ENCODE results near the gene ZSWIM2. TPM values are rescaled to one million over a fixed set of nuclear protein-coding genes. Genes with fewer than 3 reads are reported as not detected.
"Not testable (repeated sequence)": the region's sequence is repeated elsewhere in the genome, so short reads cannot be mapped to it uniquely, and the experiment has no call there.

ZSWIM2 gene
- total and polyA plus RNA-seq, 2 of the 4 experiments (the other 2 are of a cell fraction) = 0.09 TPM; not detected in 1

GRCh38 chr2:186811760-186812159 lies 37.2 kb downstream of the ZSWIM2 start:
- CTCF ChIA-PET; H3K9me1 ChIP-seq (ENCODE audit: insufficient read depth, low read length); H3K23ac ChIP-seq (ENCODE audit: low read depth, low read length); H3K4me3 ChIP-seq (ENCODE audit: insufficient read depth, low read depth, low read length); intact Hi-C loops (cut with micrococcal nuclease); H2AFZ ChIP-seq (replicated peaks; ENCODE audit: low read length, poor library complexity); H2BK5ac ChIP-seq (ENCODE audit: low read depth, low read length, poor library complexity, severe bottlenecking); H3K14ac ChIP-seq (replicated peaks; ENCODE audit: low read depth, low read length); H4K20me1 ChIP-seq (ENCODE audit: insufficient read depth, low read length); H3K27me3 ChIP-seq (ENCODE audit: control insufficient read depth, insufficient read depth, low read length); BruUV-seq (replicated peaks); H4K8ac ChIP-seq (ENCODE audit: low read depth in 2 of 2, low read length in 2 of 2); H2BK120ac ChIP-seq (ENCODE audit: low read depth, low read length); ATAC-seq (ENCODE audit: low read depth); H3K4me2 ChIP-seq (ENCODE audit: low read depth, low read length); H3K56ac ChIP-seq (ENCODE audit: extremely low read depth, insufficient read depth, low read length); H3K9ac ChIP-seq (ENCODE audit: low read depth, low read length); H4K91ac ChIP-seq (ENCODE audit: insufficient read depth, low read depth, low read length); H3K18ac ChIP-seq (ENCODE audit: low read depth, low read length); in situ Hi-C loops (cut with MboI; ENCODE audit: low sequenced_read_pairs); H3K9me3 ChIP-seq (ENCODE audit: control insufficient read depth, insufficient read depth, low read length); POLR2A ChIA-PET (ENCODE audit: unreplicated experiment); H2AK5ac ChIP-seq (ENCODE audit: low read depth, low read length); H3K36me3 ChIP-seq (ENCODE audit: control insufficient read depth, insufficient read depth, low read length); H2BK20ac ChIP-seq (ENCODE audit: low read depth, low read length); H2AK9ac ChIP-seq (replicated peaks; ENCODE audit: low read depth, low read length, poor library complexity); H2BK15ac ChIP-seq (ENCODE audit: low read depth, low read length); dilution Hi-C loops (cut with HindIII; ENCODE audit: low sequenced_read_pairs, unreplicated experiment); H3K79me1 ChIP-seq (ENCODE audit: low read depth in 1 of 2, low read length in 2 of 2); DNase-seq; H3K4me1 ChIP-seq (ENCODE audit: control insufficient read depth, insufficient read depth, low read length); H4K5ac ChIP-seq (ENCODE audit: low read depth, low read length); H3K27ac ChIP-seq (ENCODE audit: insufficient read depth, low read length); H3K4ac ChIP-seq (ENCODE audit: low read depth, low read length): not testable (repeated sequence)
- WGBS, 2 experiments (ENCODE audit: extremely low coverage in 2 of 2, insufficient read length in 1 of 2) = 72% methylated on average over 2 of the region's 6 CpGs; no CpG with 5 or more reads in 1 of the 2 experiments
